HepG2 (cell line): ENCODE results near the gene EPB41L4A. TPM values are rescaled to one million over a fixed set of nuclear protein-coding genes. Genes with fewer than 3 reads are reported as not detected.

Experiments
- ATAC-seq: fragments of 200-7000 bp; cut with Tn5 transposase; 3 replicates; pipeline ENCODE4 v1.9.1; 2020; ENCODE audit warnings: mild to moderate bottlenecking, moderate library complexity
- BruUV-seq: library from RNA; stranded (reverse); fragments of 400-500 nt; replicated peaks from 2 replicates; lab custom pipeline; 2021; lab: Mats Ljungman, UMichigan
- CTCF ChIA-PET: fragments of 300-600 bp; formaldehyde crosslinking; extraction: SDS; loops from one replicate; lab custom pipeline; 2021; ENCODE audit warnings: low total read pairs, inconsistent platforms, low intra/inter-chr PET ratio; lab: Yijun Ruan, JAX
- POLR2A ChIA-PET: fragments of 350-600 bp; sonication (Branson Sonifier 250); formaldehyde crosslinking; loops from one replicate; lab custom pipeline; 2020; ENCODE audit warnings: antibody characterized with exemption, inconsistent platforms; lab: Yijun Ruan, JAX
- DNase-seq: peaks from one replicate; pipeline ENCODE4 v3.0.0-alpha.2; 2015; ENCODE audit warnings: low spot score
- FAIRE-seq: peaks from 3 replicates; lab custom pipeline; 2011; peaks lifted over from hg19 to GRCh38; lab: Jason Lieb, UNC
- H2AFZ ChIP-seq: one replicate; pipeline ENCODE4 v1.6.1; 2011; ENCODE audit warnings: low read length, inconsistent platforms
- H3K27ac ChIP-seq: fragments of 300-600 bp; 3 replicates; pipeline ENCODE4 v1.8.0; 2011; ENCODE audit warnings: mixed run types, mild to moderate bottlenecking, mixed read lengths, low read length, inconsistent platforms; ENCODE audit not compliant: insufficient read depth; ENCODE audit errors: extremely low read length
- H3K27me3 ChIP-seq, 2 experiments: fragments of 200-600 bp in 1 of 2; 2 replicates in 1 of 2; 3 replicates in 1 of 2; pipeline versions ENCODE4 v1.6.0 to v1.8.0; 2011; ENCODE audit warnings: low read length in 2 of 2, mild to moderate bottlenecking in 2 of 2, moderate library complexity in 2 of 2, inconsistent platforms in 1 of 2; ENCODE audit not compliant: insufficient read depth in 2 of 2, control insufficient read depth in 1 of 2
- H3K36me3 ChIP-seq, 2 experiments: fragments of 200-600 bp in 1 of 2; replicated peaks in 1 of 2; 2 replicates in 1 of 2; 3 replicates in 1 of 2; pipeline versions ENCODE4 v1.5.1 to v1.8.0; 2011; ENCODE audit warnings: low read length in 2 of 2, inconsistent platforms in 1 of 2; ENCODE audit not compliant: insufficient read depth in 2 of 2, control insufficient read depth in 1 of 2
- H3K4me1 ChIP-seq: 2 replicates; pipeline ENCODE4 v1.5.1; 2012; ENCODE audit warnings: low read length, inconsistent platforms; ENCODE audit not compliant: insufficient read depth
- H3K4me2 ChIP-seq: 2 replicates; pipeline ENCODE4 v1.6.0; 2011; ENCODE audit warnings: low read depth, low read length, inconsistent platforms
- H3K4me3 ChIP-seq, 3 experiments: fragments of 200-600 bp in 1 of 3; sonication (generic), shearing (Covaris generic) in 1 of 3; replicated peaks in 1 of 3; 2 replicates each; pipeline ENCODE4 v1.5.1; 2011 to 2016; ENCODE audit warnings: low read length in 3 of 3, inconsistent platforms in 2 of 3, low read depth in 2 of 3, mild to moderate bottlenecking in 2 of 3, control low read depth in 1 of 3, mixed read lengths in 1 of 3; ENCODE audit not compliant: insufficient read depth in 1 of 3
- H3K79me2 ChIP-seq: one replicate; pipeline ENCODE4 v1.6.1; 2011; ENCODE audit warnings: low read length, inconsistent platforms; ENCODE audit not compliant: insufficient read depth
- H3K9ac ChIP-seq: 2 replicates; pipeline ENCODE4 v1.6.0; 2011; ENCODE audit warnings: mild to moderate bottlenecking, low read depth, low read length, inconsistent platforms; ENCODE audit not compliant: insufficient read depth
- H3K9me3 ChIP-seq: 2 replicates; pipeline ENCODE4 v1.5.1; 2012; ENCODE audit warnings: mild to moderate bottlenecking, low read length
- H4K20me1 ChIP-seq: 2 replicates; pipeline ENCODE4 v1.6.0; 2011; ENCODE audit warnings: inconsistent platforms, mild to moderate bottlenecking, low read length, moderate library complexity; ENCODE audit not compliant: insufficient read depth
- CEBPG ChIP-seq: IDR thresholded peaks from 2 replicates; pipeline ENCODE4 v1.6.1; 2016
- CENPX ChIP-seq: sonication (generic); formaldehyde crosslinking; IDR thresholded peaks from 2 replicates; pipeline ENCODE4 v1.9.0; 2021; ENCODE audit warnings: mild to moderate bottlenecking, missing genetic modification reagents, moderate library complexity
- HOXA5 ChIP-seq: sonication (generic); formaldehyde crosslinking; IDR thresholded peaks from 2 replicates; pipeline ENCODE4 v1.4.0; 2020; ENCODE audit warnings: missing genetic modification reagents
- IRF2 ChIP-seq: IDR thresholded peaks from 2 replicates; pipeline ENCODE4 v1.6.1; 2018; ENCODE audit warnings: missing genetic modification reagents, missing compliant biosample characterization
- KDM5B ChIP-seq: sonication (generic); formaldehyde crosslinking; IDR thresholded peaks from 2 replicates; pipeline ENCODE4 v1.4.0; 2020; ENCODE audit warnings: missing genetic modification reagents, mild to moderate bottlenecking, borderline replicate concordance
- NFATC3 ChIP-seq: sonication (generic); formaldehyde crosslinking; IDR thresholded peaks from 2 replicates; pipeline ENCODE4 v1.5.1; 2020; ENCODE audit warnings: mild to moderate bottlenecking, missing genetic modification reagents
- SP4 ChIP-seq: sonication (generic); formaldehyde crosslinking; IDR thresholded peaks from 2 replicates; pipeline ENCODE4 v1.8.1; 2023; ENCODE audit warnings: mild to moderate bottlenecking, missing genetic modification reagents
- TEAD2 ChIP-seq: sonication (generic); formaldehyde crosslinking; IDR thresholded peaks from 2 replicates; pipeline ENCODE4 v1.9.0; 2021; ENCODE audit warnings: missing genetic modification reagents
- ZC3H13 ChIP-seq: sonication (generic); formaldehyde crosslinking; IDR thresholded peaks from 2 replicates; pipeline ENCODE4 v1.8.1; 2023; ENCODE audit warnings: mild to moderate bottlenecking, missing genetic modification reagents, moderate library complexity
- ZNF530 ChIP-seq: sonication (generic); formaldehyde crosslinking; IDR thresholded peaks from 2 replicates; pipeline ENCODE4 v1.5.0; 2020; ENCODE audit warnings: low read depth, mild to moderate bottlenecking, missing genetic modification reagents
- in situ Hi-C: cut with HindIII; loops from 2 replicates; pipeline ENCODE4 v1.10.0; 2017; ENCODE audit warnings: low pct_unique_long_range_greater_than_20kb; ENCODE audit not compliant: extremely low pct_ligation_motif_present
- intact Hi-C: fragments of 100-400 bp; cut with micrococcal nuclease; formaldehyde crosslinking; loops from one replicate; pipeline ENCODE4 v1.10.0; 2022; ENCODE audit not compliant: unreplicated experiment
- polyA plus RNA-seq, 8 experiments: library from polyadenylated mRNA; depleted of rRNA in 3 of 8; stranded (reverse) in 7 of 8; unstranded in 1 of 8; fragments of >200 nt; fragmentation: Illumina TruSeq in 4 of 8; extraction: Trizol in 4 of 8; gene quantifications; 2 replicates each; pipeline versions ENCODE4 v1.2.1 to v1.2.3, GENCODE V29; 2011 to 2016; ENCODE audit warnings: low read depth in 4 of 8, missing spikeins in 1 of 8, mixed read lengths in 1 of 8; ENCODE audit not compliant: insufficient read depth in 1 of 8
- total RNA-seq, 5 experiments: library from RNA; depleted of rRNA; stranded (reverse); fragments of >200 nt; fragmentation: Illumina TruSeq; extraction: Trizol; gene quantifications; 2 replicates each; pipeline ENCODE4 v1.2.3, GENCODE V29; 2016; ENCODE audit warnings: low read depth in 1 of 5
- TF ChIP-seq, protein P1 (sequence below): IDR thresholded peaks from 2 replicates; pipeline ENCODE4 v1.6.1; 2012; ENCODE audit warnings: low read depth, low read length, improper control_type of control experiment
- TF ChIP-seq, protein P2 (sequence below): sonication (generic); formaldehyde crosslinking; conservative IDR thresholded peaks from 2 replicates; pipeline ENCODE4 v1.4.0; 2020; ENCODE audit warnings: missing genetic modification reagents
- TF ChIP-seq, protein P3 (sequence below): sonication (generic); formaldehyde crosslinking; conservative IDR thresholded peaks from 2 replicates; pipeline ENCODE4 v1.8.1; 2023; ENCODE audit warnings: missing genetic modification reagents

The EPB41L4A gene
- total and polyA plus RNA-seq, 2 of the 13 experiments (the other 11 are each of a cell fraction or from before 2014, with no cell fraction given): 0.07 TPM; not detected in 1

DNA sequence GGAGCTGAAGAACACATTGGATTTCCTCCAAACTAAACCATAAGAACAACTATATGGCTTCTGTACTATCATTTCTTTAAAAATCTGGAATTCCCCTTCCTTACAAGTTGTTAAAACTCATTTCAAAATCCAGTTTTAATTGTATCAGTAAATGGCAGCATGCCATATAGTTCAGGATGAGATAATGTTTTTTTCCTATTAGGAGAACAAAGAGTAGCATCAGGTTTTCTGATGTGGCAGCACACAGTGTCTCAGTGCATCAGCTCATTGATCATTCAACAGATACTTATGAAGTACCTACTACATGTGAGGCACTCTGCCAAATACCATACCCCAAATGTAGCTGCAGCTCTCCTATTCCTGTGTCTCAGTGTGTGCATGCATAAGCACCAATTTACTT is 161.1 kb downstream of the EPB41L4A start:
- no peaks in the 10 kb centered on the region for H3K9me3 ChIP-seq
- H3K27me3 ChIP-seq: no peaks in the 10 kb centered on the region; a peak in 2 of 5 replicates

DNA sequence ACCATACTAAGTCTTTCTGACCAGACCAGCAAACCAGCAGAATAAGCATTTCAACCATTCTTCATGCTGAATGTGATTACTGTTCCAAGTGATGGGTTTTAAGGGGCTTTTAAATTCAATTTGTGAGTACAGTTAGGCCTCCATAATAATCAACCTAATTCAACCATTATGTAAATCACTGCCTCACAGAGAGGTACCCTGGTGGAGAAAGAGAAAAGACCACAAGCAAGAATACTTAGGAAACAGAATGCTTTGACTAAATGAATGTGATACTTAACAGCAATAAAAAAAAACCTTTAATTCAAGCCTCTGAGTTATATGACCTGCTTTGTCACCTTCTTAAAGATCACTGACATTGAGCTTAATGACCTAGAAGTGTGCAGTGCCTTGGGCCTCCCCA is 162.1 kb downstream of the EPB41L4A start:
- no peak for TF ChIP-seq CEBPG (CRISPR knock-in tag)
- no peak for TF ChIP-seq KDM5B (CRISPR knock-in tag)
- TF ChIP-seq, protein P1, sequence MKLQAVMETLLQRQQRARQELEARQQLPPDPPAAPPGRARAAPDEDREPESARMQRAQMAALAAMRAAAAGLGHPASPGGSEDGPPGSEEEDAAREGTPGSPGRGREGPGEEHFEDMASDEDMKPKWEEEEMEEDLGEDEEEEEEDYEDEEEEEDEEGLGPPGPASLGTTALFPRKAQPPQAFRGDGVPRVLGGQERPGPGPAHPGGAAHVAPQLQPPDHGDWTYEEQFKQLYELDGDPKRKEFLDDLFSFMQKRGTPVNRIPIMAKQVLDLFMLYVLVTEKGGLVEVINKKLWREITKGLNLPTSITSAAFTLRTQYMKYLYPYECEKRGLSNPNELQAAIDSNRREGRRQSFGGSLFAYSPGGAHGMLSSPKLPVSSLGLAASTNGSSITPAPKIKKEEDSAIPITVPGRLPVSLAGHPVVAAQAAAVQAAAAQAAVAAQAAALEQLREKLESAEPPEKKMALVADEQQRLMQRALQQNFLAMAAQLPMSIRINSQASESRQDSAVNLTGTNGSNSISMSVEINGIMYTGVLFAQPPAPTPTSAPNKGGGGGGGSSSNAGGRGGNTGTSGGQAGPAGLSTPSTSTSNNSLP: no peak
- TF ChIP-seq, protein P2, sequence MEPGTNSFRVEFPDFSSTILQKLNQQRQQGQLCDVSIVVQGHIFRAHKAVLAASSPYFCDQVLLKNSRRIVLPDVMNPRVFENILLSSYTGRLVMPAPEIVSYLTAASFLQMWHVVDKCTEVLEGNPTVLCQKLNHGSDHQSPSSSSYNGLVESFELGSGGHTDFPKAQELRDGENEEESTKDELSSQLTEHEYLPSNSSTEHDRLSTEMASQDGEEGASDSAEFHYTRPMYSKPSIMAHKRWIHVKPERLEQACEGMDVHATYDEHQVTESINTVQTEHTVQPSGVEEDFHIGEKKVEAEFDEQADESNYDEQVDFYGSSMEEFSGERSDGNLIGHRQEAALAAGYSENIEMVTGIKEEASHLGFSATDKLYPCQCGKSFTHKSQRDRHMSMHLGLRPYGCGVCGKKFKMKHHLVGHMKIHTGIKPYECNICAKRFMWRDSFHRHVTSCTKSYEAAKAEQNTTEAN (CRISPR knock-in tag): no peak
- TF ChIP-seq NFATC3 (CRISPR knock-in tag): no peak
- TF ChIP-seq, all 625 proteins: peak for 0

More for the DNA sequence above, 161.1 kb downstream of the EPB41L4A start:
- no peak for ATAC-seq
- no peak overlapping the region for H3K4me2 ChIP-seq
- TF ChIP-seq TEAD2 (CRISPR knock-in tag): no peak
- TF ChIP-seq, protein P3, sequence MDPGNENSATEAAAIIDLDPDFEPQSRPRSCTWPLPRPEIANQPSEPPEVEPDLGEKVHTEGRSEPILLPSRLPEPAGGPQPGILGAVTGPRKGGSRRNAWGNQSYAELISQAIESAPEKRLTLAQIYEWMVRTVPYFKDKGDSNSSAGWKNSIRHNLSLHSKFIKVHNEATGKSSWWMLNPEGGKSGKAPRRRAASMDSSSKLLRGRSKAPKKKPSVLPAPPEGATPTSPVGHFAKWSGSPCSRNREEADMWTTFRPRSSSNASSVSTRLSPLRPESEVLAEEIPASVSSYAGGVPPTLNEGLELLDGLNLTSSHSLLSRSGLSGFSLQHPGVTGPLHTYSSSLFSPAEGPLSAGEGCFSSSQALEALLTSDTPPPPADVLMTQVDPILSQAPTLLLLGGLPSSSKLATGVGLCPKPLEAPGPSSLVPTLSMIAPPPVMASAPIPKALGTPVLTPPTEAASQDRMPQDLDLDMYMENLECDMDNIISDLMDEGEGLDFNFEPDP (CRISPR knock-in tag): no peak
- TF ChIP-seq SP4 (CRISPR knock-in tag): no peak
- TF ChIP-seq ZNF530: no peak
- no peak for TF ChIP-seq HOXA5
- TF ChIP-seq CENPX (CRISPR knock-in tag): no peak
- TF ChIP-seq ZC3H13 (CRISPR knock-in tag): no peak
- no peak for TF ChIP-seq IRF2 (CRISPR knock-in tag)
- TF ChIP-seq, all 625 proteins: peak for 0
- no TSS peak for BruUV-seq
- no peak for DNase-seq
- Histone ChIP-seq H3K27ac (no peak overlapping the region), H2AFZ (no peak overlapping the region), H3K36me3 (no peaks in the 10 kb centered on the region), H3K4me3 (no peak overlapping the region), H4K20me1 (no peaks in the 10 kb centered on the region), H3K79me2 (no peaks in the 10 kb centered on the region), H3K9ac (no peak overlapping the region), H3K4me1 (no peaks in the 10 kb centered on the region)
- intact Hi-C loops (no loop called here), in situ Hi-C loops (no loop called here)
- ChIA-PET POLR2A (no interaction called here), CTCF (no interaction called here)
- no peak for FAIRE-seq

More for the DNA sequence above, 162.1 kb downstream of the EPB41L4A start:
- no peak for DNase-seq
- no peak overlapping the region for H3K9ac ChIP-seq
- no peaks in the 10 kb centered on the region for H3K36me3 ChIP-seq
- H2AFZ ChIP-seq: no peak overlapping the region
- H3K9me3 ChIP-seq: no peaks in the 10 kb centered on the region
- CTCF ChIA-PET: no interaction called here
- no peaks in the 10 kb centered on the region; a peak in 2 of 5 replicates for H3K27me3 ChIP-seq
- no peak overlapping the region for H3K4me3 ChIP-seq
- no peak overlapping the region for H3K4me2 ChIP-seq
- no peaks in the 10 kb centered on the region for H3K4me1 ChIP-seq
- BruUV-seq: no TSS peak
- POLR2A ChIA-PET: no interaction called here
- no peak for FAIRE-seq
- no peaks in the 10 kb centered on the region for H4K20me1 ChIP-seq
- H3K79me2 ChIP-seq: no peaks in the 10 kb centered on the region
- ATAC-seq: no peak
- intact Hi-C loops: no loop called here
- in situ Hi-C loops: no loop called here
- H3K27ac ChIP-seq: no peak overlapping the region
